ENCODE data around the gene STPG4. TPM values are rescaled to one million over a fixed set of nuclear protein-coding genes. Genes with fewer than 3 reads are reported as not detected.

STPG4 gene, protein sequence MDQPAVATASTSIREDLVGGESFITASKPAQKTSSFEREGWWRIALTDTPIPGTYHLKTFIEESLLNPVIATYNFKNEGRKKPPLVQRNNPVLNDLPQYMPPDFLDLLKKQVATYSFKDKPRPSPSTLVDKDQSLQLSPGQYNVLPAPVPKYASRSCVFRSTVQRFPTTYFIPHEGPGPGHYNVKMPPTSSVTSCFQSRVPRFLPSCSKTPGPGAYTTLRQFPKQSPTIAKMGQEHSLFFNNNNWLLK
- 0.13 and 0.65 TPM in 2 replicates for total RNA-seq

DNA sequence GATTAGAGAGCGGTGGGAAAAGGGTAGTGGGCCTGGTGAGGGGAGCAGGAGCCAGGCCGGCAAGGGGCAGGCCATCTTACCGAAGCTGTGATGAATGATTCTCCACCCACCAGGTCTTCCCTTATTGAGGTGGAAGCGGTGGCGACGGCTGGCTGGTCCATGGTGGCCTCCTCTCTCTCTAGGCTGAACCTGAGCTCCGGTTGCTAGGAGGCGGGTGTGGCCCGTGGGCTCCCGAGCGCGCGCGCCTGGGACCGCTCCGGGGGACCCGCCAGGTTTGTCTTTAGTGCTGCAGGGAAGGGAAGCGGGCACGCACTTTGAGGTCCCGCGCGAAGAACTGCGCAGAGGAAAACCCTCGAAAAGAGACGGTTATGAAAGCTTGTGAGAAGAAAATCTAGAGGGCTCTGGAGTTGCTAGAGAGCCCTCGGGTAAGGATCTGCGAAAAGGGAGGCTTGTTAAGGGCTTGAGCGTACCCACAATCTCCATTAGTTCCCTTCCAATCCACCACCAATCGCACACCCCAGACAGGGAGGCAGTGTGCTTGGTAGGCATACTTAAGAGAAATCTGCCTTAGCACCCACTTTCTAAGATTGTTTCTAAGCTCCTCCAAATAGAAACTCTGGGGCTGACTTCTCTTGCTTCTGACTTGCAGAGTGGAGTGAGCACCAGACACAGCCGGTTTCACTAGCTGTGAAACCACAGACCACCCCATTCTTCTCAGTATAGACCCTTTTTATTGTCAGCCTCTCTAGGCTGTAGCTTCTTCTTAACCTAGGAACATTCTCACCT is at the start of gene STPG4:
STPG4 (minus strand) TSS at position 218 of the 786 bp plus-strand sequence; CDS start at position 161, 57 bp downstream.

Other genes starting within 250 kb of the STPG4 start
- gene MCFD2, start 239.5 kb downstream of the STPG4 start, total RNA-seq = 185 and 276 TPM in 2 replicates
- gene TTC7A, start 214.1 kb downstream of the STPG4 start, total RNA-seq = 19.0 and 20.5 TPM in 2 replicates
- 604 and 691 TPM in 2 replicates for gene CALM2, start 21.2 kb upstream of the STPG4 start, total RNA-seq
- not detected in 2 replicates for gene EPCAM, start 214.0 kb upstream of the STPG4 start, total RNA-seq
- 45.5 and 47.0 TPM in 2 replicates for gene MSH2, start 247.8 kb upstream of the STPG4 start, total RNA-seq

All from thoracic aorta endothelial cell (primary cell).